Pulmonary artery endothelial cell (primary cell): ENCODE data around the gene PRKAG1. TPM values are rescaled to one million over a fixed set of nuclear protein-coding genes. Genes with fewer than 3 reads are reported as not detected.

Source experiments
- DNase-seq: peaks from one replicate; pipeline ENCODE4 v3.0.0-alpha.2; 2011; ENCODE audit warnings: low read depth, low spot score
- total RNA-seq: library from RNA; depleted of rRNA; stranded (reverse); fragments of >200 nt; gene quantifications from 2 replicates; pipeline ENCODE4 v1.2.3, GENCODE V29; 2014

PRKAG1 gene
- total RNA-seq, 1 donor from 2014 or later: 64.7 TPM

GRCh38 chr12:49049566-49050224, 31.1 kb upstream of the PRKAG1 start:
- DNase-seq: no peak

DNA sequence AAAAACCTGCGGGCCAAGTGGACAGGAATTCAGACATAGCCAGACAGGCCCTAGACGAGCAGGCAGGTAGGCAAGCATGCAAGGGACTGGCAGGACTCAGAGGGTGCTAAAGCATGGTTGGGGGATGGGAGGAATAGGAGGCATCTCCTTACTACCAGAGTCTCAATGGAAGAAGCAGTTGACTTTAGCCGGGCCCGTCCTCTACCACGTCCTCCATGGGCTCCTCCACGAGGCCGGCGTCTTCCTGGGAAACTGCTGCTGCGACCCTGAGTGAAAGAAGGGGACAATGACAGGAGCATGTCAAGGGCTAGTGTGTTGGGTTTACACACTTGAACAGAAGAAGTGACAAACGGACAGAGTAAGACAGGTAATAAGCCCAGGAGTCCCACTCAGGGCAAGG, 30.4 kb upstream of the PRKAG1 start:
- no peak for DNase-seq

DNA sequence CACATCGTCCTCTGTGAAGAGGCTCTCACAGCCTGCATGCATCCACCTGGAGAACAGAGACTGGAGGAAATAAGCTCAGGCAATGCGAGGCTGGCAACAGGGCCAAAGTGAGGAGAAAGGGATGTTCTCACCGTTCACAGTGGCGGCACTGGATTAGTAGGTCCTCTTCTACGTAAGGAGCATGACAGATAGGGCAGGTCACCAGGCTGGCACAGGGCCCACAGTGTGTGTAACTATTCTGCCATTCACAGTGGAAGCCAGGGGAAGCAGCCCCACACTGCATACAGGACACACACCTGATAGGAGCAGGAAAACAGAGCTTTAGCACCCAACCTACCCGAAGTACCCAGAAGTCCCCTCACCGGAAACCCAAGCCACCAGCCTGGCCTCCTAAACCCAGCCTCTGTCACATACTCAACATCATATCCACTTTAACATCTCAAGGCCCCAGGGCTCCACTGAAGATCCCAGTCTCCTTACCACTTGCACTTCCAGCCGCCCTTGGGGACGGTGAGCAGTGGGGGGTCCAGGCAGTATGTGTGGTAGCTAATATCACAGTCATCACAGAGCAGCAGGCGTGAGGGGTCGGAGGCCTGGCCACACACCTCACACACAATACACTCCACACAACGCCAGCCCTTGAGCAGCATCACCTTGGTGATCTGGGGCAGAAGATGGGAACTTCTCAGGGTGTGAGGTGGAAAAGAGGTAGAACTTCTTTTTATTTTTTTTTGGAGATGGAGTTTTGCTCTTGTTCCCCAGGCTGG, 27.7 kb upstream of the PRKAG1 start:
- no peak for DNase-seq

GRCh38 chr12:49044660-49045059, 26.1 kb upstream of the PRKAG1 start:
- DNase-seq: no peak

DNA sequence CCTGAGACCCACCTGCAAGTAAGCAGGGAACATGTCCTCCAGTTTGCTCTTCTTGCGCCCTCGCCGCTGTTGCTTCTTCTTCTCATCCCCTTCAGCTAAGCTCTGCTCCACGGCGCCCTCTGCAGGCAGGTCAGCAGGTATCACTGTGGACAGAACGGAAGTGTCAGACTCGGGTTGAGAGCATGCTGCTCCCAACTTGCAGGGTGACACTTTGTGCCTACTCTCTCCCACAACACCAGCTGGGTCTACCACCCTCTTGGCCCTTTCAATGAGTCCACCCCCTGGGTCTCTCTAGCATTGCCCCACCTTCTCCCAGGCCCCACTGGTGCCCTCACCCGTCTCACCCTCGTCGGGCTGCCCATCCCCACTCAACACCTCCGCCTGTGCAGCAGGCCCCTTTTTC, 25.3 kb upstream of the PRKAG1 start:
- DNase-seq: no peak

- DNase-seq: no peak
Observed at GRCh38 chr12:49043241-49043640, 24.7 kb upstream of the PRKAG1 start.

DNA sequence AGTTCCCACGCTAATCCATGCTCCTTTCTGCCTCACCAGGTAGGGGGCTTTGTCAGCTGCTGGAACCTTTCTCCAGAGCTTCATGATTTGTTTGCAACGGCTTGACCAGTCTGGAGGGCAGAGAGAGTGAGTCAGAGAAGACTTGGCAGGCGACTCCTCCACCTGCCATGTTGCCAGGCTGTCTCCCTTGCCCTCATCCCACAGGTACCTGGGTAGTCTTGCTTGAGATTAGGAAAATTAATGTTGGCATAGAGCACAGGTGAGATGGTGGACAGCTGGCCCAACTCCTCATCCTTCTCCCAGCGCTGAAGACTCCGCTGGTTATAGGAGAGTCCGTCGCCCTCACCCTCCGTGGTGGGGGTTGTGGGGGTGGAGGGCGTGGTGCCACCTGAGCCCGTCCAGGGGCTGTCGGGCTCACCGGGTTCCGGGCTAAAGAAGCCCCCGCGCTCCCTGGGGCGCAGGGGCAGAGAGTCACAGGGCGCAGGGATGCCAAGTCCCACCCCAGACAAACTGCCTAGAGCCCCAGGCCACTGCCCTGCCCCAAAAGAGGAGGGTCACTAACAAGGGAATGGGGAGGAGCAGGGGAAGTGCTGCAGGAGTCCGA, 23.4 kb upstream of the PRKAG1 start:
- DNase-seq: no peak

GRCh38 chr12:49041036-49041880, 22.7 kb upstream of the PRKAG1 start:
- no peak for DNase-seq

GRCh38 chr12:49040364-49040855, 21.8 kb upstream of the PRKAG1 start:
- no peak for DNase-seq

- DNase-seq: no peak
Observed at GRCh38 chr12:49039421-49040363, 21.1 kb upstream of the PRKAG1 start.

DNA sequence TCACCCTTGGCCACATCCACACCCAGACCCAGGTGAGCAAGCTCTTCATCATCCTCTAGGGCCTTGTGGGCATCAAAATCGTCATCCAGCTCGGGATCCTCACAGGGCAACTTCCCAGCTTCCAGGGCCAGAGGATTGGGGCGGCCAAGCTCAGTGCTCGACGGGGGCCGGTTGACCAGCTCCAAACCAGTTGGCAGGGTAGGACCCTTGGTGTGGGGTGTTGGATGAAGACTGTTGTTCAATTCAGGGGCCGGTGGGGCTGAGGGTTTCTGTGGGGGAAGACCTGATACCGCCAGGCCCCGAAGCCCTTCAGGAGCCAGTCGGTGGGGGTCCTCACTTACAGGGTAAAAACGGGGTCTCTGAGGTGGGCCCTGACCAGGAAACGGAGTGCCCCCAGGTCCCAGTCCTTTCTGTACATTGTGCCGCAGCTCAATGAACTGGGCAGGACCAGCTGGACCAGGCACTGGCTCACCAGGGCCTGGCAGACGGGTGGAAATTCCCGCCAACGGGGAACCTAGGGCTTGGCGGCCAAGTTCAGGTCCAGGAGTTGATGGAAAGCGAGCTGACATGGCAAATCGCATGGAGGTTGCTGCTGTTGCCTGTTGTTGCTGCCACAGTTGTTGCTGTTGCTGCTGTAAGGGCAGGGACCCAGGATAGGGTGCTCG, 19.8 kb upstream of the PRKAG1 start:
- no peak for DNase-seq

DNA sequence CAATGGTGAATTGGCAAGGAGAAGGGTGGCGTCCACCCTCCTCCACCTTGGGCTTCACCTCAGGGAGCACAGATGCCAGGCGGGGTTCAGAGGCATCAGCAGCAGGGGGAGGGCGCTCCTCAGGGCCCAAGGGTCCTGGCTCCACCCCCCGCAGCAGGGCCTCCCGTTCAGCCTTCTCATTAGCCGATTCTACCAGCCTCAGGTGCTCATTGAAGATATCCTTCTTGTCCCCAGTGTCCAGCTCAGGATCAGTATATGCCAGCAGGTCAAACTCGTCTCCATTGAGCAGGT, 19.3 kb upstream of the PRKAG1 start:
- DNase-seq: no peak

- DNase-seq: no peak
Observed at GRCh38 chr12:49037111-49037946, 18.8 kb upstream of the PRKAG1 start.

DNA sequence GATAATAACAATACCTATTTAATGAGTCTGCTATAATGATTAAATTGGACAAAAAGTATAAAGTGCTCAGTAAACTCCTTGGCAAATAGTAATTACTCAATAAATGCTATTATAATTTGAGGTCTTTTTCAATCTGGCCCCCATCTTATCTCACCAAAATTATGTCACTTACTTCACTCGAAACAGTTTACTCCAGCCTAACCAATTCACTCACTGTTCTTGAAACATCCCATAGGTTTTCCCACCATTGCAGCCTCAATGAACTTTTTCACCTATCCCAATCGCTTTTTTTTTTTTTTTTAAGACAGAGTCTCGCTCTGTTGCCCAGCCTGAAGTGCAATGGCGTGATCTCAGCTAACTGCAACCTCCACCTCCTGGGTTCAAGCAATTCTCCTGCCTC, 17.5 kb upstream of the PRKAG1 start:
- no peak for DNase-seq

- no peak for DNase-seq
Observed at GRCh38 chr12:49034286-49034622, 15.7 kb upstream of the PRKAG1 start.

GRCh38 chr12:49033611-49034285, 15.2 kb upstream of the PRKAG1 start:
- no peak for DNase-seq

- no peak for DNase-seq
Observed at GRCh38 chr12:49032679-49033447, 14.3 kb upstream of the PRKAG1 start.

GRCh38 chr12:49032276-49032675, 13.7 kb upstream of the PRKAG1 start:
- no peak for DNase-seq
